SK-N-SH treated with all-trans-retinoic acid at 6 μM for 48 hours (cell line): ENCODE data around the gene TIPIN.

Source experiments
- CREB5 ChIP-seq: fragments of 250-450 bp; sonication (Bioruptor Pico); IDR thresholded peaks from 2 replicates; pipeline ENCODE4 v1.5.1; 2020; ENCODE audit warnings: low read depth, mild to moderate bottlenecking, moderate library complexity
- SNAI2 ChIP-seq: fragments of 250-450 bp; sonication (Bioruptor Pico); IDR thresholded peaks from 2 replicates; pipeline ENCODE4 v1.5.0; 2020; ENCODE audit warnings: mild to moderate bottlenecking, moderate library complexity
- TCF4 ChIP-seq: fragments of 250-450 bp; sonication (Bioruptor Pico); IDR thresholded peaks from 2 replicates; pipeline ENCODE4 v1.8.0; 2021; ENCODE audit warnings: mild to moderate bottlenecking, moderate library complexity, borderline replicate concordance
- TOX ChIP-seq: fragments of 250-450 bp; sonication (Bioruptor Pico); IDR thresholded peaks from 2 replicates; pipeline ENCODE4 v1.8.0; 2021; ENCODE audit warnings: mild to moderate bottlenecking, moderate library complexity, borderline replicate concordance
- ZFP3 ChIP-seq: fragments of 250-450 bp; sonication (Bioruptor Pico); IDR thresholded peaks from 2 replicates; pipeline ENCODE4 v1.5.0; 2020; ENCODE audit warnings: mild to moderate bottlenecking, moderate library complexity
- ZNF70 ChIP-seq: fragments of 450-650 bp; formaldehyde crosslinking; IDR thresholded peaks from 2 replicates; pipeline ENCODE4 v1.5.0; 2020; ENCODE audit warnings: mild to moderate bottlenecking, moderate library complexity
- TF ChIP-seq, protein P1 (sequence below): fragments of 250-450 bp; sonication (Bioruptor Pico); IDR thresholded peaks from 2 replicates; pipeline ENCODE4 v1.5.1; 2021; ENCODE audit warnings: mild to moderate bottlenecking, moderate library complexity

DNA sequence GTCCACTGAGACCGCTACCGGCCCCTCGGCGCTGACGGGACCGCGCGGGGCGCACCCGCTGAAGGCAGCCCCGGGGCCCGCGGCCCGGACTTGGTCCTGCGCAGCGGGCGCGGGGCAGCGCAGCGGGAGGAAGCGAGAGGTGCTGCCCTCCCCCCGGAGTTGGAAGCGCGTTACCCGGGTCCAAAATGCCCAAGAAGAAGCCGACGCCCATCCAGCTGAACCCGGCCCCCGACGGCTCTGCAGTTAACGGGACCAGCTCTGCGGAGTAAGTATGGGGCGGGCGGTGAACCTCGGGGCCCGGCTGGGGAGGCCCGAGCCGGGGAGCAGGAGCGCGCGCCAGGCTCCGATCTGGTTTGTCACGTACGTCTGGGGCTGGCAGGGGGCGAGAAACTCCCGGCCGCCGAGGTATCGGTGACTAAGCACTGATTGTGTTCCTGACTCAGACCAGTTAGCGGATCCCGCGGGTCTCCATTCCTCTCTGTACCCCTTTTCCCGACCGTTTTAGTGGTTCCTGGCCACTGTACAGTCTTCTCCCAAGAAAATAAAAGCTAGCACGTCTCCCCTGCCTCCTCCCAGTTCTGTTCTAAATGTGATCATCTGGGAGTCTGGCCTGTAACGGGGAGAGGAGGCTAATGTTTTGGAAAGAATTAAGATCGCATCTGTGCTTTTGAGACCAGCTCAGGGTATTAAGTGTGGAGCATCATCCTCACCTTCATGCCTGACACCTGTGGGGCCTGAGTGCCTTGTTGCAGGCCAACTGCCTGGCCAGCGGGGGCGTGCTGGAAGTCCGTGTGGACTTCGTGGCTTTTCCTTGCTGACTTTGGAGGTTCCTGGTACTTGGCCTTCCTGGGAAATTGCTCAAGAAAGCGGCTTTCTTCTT, 30.9 kb upstream of the TIPIN start:
- TF ChIP-seq ZFP3 = no peak
- TF ChIP-seq, protein P1, sequence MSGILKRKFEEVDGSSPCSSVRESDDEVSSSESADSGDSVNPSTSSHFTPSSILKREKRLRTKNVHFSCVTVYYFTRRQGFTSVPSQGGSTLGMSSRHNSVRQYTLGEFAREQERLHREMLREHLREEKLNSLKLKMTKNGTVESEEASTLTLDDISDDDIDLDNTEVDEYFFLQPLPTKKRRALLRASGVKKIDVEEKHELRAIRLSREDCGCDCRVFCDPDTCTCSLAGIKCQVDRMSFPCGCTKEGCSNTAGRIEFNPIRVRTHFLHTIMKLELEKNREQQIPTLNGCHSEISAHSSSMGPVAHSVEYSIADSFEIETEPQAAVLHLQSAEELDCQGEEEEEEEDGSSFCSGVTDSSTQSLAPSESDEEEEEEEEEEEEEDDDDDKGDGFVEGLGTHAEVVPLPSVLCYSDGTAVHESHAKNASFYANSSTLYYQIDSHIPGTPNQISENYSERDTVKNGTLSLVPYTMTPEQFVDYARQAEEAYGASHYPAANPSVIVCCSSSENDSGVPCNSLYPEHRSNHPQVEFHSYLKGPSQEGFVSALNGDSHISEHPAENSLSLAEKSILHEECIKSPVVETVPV (CRISPR knock-in tag) = no peak
- no peak for TF ChIP-seq CREB5 (CRISPR knock-in tag)
- TF ChIP-seq TCF4 (CRISPR knock-in tag) = no peak
- TF ChIP-seq SNAI2 = no peak
- no peak for TF ChIP-seq ZNF70 (CRISPR knock-in tag)
- TF ChIP-seq TOX = no peak
